H9 (cell line): ENCODE measurements around the gene MYF6. TPM values are rescaled to one million over a fixed set of nuclear protein-coding genes. Genes with fewer than 3 reads are reported as not detected.

Experiments used
- DNase-seq: peaks from one replicate; pipeline ENCODE4 v3.0.0-alpha.2; 2017
- H2AFZ ChIP-seq: one replicate; pipeline ENCODE4 v1.6.1; 2013; ENCODE audit warnings: mild to moderate bottlenecking, low read length, control low read depth, moderate library complexity
- H2AK5ac ChIP-seq: 2 replicates; pipeline ENCODE4 v1.6.1; 2013; ENCODE audit warnings: low read length, control low read depth, mixed read lengths; ENCODE audit not compliant: insufficient read length
- H2BK120ac ChIP-seq: one replicate; pipeline ENCODE4 v1.6.1; 2013; ENCODE audit warnings: low read depth, mild to moderate bottlenecking, low read length, control low read depth, inconsistent platforms; ENCODE audit not compliant: poor library complexity, severe bottlenecking
- H2BK12ac ChIP-seq: 2 replicates; pipeline ENCODE4 v1.6.1; 2013; ENCODE audit warnings: low read length, control low read depth, mixed read lengths, low read depth; ENCODE audit not compliant: insufficient read length
- H2BK15ac ChIP-seq: 2 replicates; pipeline ENCODE4 v1.6.1; 2013; ENCODE audit warnings: low read depth, low read length, control low read depth
- H2BK20ac ChIP-seq: one replicate; pipeline ENCODE4 v1.6.1; 2013; ENCODE audit warnings: low read depth, mild to moderate bottlenecking, low read length, control low read depth, inconsistent platforms; ENCODE audit not compliant: poor library complexity, severe bottlenecking
- H2BK5ac ChIP-seq: 2 replicates; pipeline ENCODE4 v1.6.1; 2013; ENCODE audit warnings: low read length, control low read depth, mixed read lengths; ENCODE audit not compliant: insufficient read length
- H3K14ac ChIP-seq: 2 replicates; pipeline ENCODE4 v1.6.1; 2013; ENCODE audit warnings: low read length, control low read depth; ENCODE audit not compliant: insufficient read depth
- H3K18ac ChIP-seq: 2 replicates; pipeline ENCODE4 v1.6.1; 2013; ENCODE audit warnings: low read depth, mild to moderate bottlenecking, mixed read lengths, low read length, control low read depth; ENCODE audit not compliant: insufficient read length
- H3K23ac ChIP-seq: 2 replicates; pipeline ENCODE4 v1.6.1; 2013; ENCODE audit warnings: low read length, control low read depth, mixed read lengths, low read depth; ENCODE audit not compliant: insufficient read length
- H3K23me2 ChIP-seq: 2 replicates; pipeline ENCODE4 v1.6.1; 2013; ENCODE audit warnings: low read depth, mild to moderate bottlenecking, mixed read lengths, low read length, control low read depth; ENCODE audit not compliant: insufficient read length, poor library complexity, severe bottlenecking
- H3K27ac ChIP-seq: 2 replicates; pipeline ENCODE4 v1.5.1; 2013; ENCODE audit warnings: low read length, control low read depth, mixed read lengths, low read depth; ENCODE audit not compliant: insufficient read length
- H3K27me3 ChIP-seq: 2 replicates; pipeline ENCODE4 v1.6.1; 2013; ENCODE audit warnings: low read length, control low read depth, inconsistent platforms; ENCODE audit not compliant: insufficient read depth
- H3K4ac ChIP-seq: 2 replicates; pipeline ENCODE4 v1.6.1; 2013; ENCODE audit warnings: low read depth, mild to moderate bottlenecking, control low read depth, inconsistent platforms, low read length, moderate library complexity
- H3K4me1 ChIP-seq: 2 replicates; pipeline ENCODE4 v1.6.1; 2013; ENCODE audit warnings: low read length, control low read depth, inconsistent platforms; ENCODE audit not compliant: insufficient read depth
- H3K4me2 ChIP-seq: 2 replicates; pipeline ENCODE4 v1.6.1; 2013; ENCODE audit warnings: low read length, control low read depth, mixed read lengths; ENCODE audit not compliant: insufficient read length, insufficient read depth
- H3K56ac ChIP-seq: 2 replicates; pipeline ENCODE4 v1.6.1; 2013; ENCODE audit warnings: low read depth, mild to moderate bottlenecking, mixed read lengths, low read length, control low read depth; ENCODE audit not compliant: insufficient read length
- H3K79me1 ChIP-seq: 2 replicates; pipeline ENCODE4 v1.6.1; 2013; ENCODE audit warnings: low read depth, mild to moderate bottlenecking, moderate library complexity, low read length, control low read depth, inconsistent platforms; ENCODE audit not compliant: insufficient read depth, poor library complexity, severe bottlenecking
- H3K79me2 ChIP-seq: 2 replicates; pipeline ENCODE4 v1.6.1; 2013; ENCODE audit warnings: low read length, control low read depth, inconsistent platforms; ENCODE audit not compliant: insufficient read depth
- H3K9ac ChIP-seq: 2 replicates; pipeline ENCODE4 v1.6.1; 2013; ENCODE audit warnings: low read length, control low read depth, mixed read lengths; ENCODE audit not compliant: insufficient read length; ENCODE audit errors: extremely low read depth
- H3K9me3 ChIP-seq: one replicate; pipeline ENCODE4 v1.6.1; 2013; ENCODE audit warnings: low read depth, low read length, inconsistent platforms; ENCODE audit not compliant: control insufficient read depth
- H3T11ph ChIP-seq: one replicate; pipeline ENCODE4 v1.6.1; 2013; ENCODE audit warnings: mild to moderate bottlenecking, low read length, control low read depth, inconsistent platforms
- H4K20me1 ChIP-seq: one replicate; pipeline ENCODE4 v1.6.1; 2013; ENCODE audit not compliant: control insufficient read depth, insufficient read length, insufficient read depth
- H4K5ac ChIP-seq: 2 replicates; pipeline ENCODE4 v1.6.1; 2013; ENCODE audit warnings: low read depth, mild to moderate bottlenecking, mixed read lengths, low read length, control low read depth; ENCODE audit not compliant: insufficient read length
- H4K8ac ChIP-seq: replicated peaks from 2 replicates; pipeline ENCODE4 v1.6.1; 2013; ENCODE audit warnings: low read length, control low read depth, mixed read lengths, low read depth; ENCODE audit not compliant: insufficient read length
- H4K91ac ChIP-seq: 2 replicates; pipeline ENCODE4 v1.6.1; 2013; ENCODE audit warnings: low read depth, mild to moderate bottlenecking, moderate library complexity, mixed read lengths, low read length, control low read depth; ENCODE audit not compliant: insufficient read length
- H3K27ac Mint-ChIP-seq, 3 experiments: 2 replicates in 2 of 3; 3 replicates in 1 of 3; pipeline ENCODE4 v1.8.0; 2020 to 2021; ENCODE audit warnings: mixed read lengths in 3 of 3, mild to moderate bottlenecking in 1 of 3, moderate library complexity in 1 of 3
- H3K27me3 Mint-ChIP-seq: 2 replicates; pipeline ENCODE4 v1.8.0; 2021; ENCODE audit warnings: low read depth, mild to moderate bottlenecking, moderate library complexity, mixed read lengths
- H3K36me3 Mint-ChIP-seq, 3 experiments: 2 replicates in 2 of 3; 3 replicates in 1 of 3; pipeline ENCODE4 v1.8.0; 2020 to 2021; ENCODE audit warnings: low read depth in 3 of 3, mixed read lengths in 3 of 3; ENCODE audit not compliant: insufficient read depth in 1 of 3
- H3K4me1 Mint-ChIP-seq, 2 experiments: 2 replicates each; pipeline ENCODE4 v1.8.0; 2020; ENCODE audit warnings: mixed read lengths in 2 of 2
- H3K4me3 Mint-ChIP-seq, 2 experiments: 2 replicates in 1 of 2; 3 replicates in 1 of 2; pipeline ENCODE4 v1.8.0; 2020 to 2021; ENCODE audit warnings: mild to moderate bottlenecking in 2 of 2, mixed read lengths in 2 of 2, moderate library complexity in 1 of 2
- H3K9me3 Mint-ChIP-seq, 2 experiments: 2 replicates in 1 of 2; 3 replicates in 1 of 2; pipeline ENCODE4 v1.8.0; 2020; ENCODE audit warnings: mild to moderate bottlenecking in 2 of 2, mixed read lengths in 2 of 2, moderate library complexity in 1 of 2
- CTCF ChIP-seq: fragments of 200-600 bp; sonication (generic); conservative IDR thresholded peaks from 3 replicates; pipeline ENCODE4 v1.8.0; 2021; ENCODE audit warnings: antibody characterized with exemption, mild to moderate bottlenecking
- WGBS: extraction: QIAGEN DNeasy Blood & Tissue Kit; methylation state at CpG from one replicate; pipeline ENCODE4 v1.1.7; 2013; ENCODE audit warnings: missing lambda C conversion rate, low lambda C conversion rate, mixed read lengths; ENCODE audit not compliant: insufficient read length; ENCODE audit errors: extremely low coverage; 5-methylcytosine and 5-hydroxymethylcytosine counted together
- total RNA-seq: library from RNA; stranded (reverse); gene quantifications from 2 replicates; pipeline ENCODE4 v1.2.1, GENCODE V29; 2021

MYF6 gene
- total RNA-seq, 1 experiment from 2014 or later: not detected

- Histone ChIP-seq H4K91ac (no peak overlapping the region), H2AK5ac (no peak overlapping the region), H3K4me2 (no peak overlapping the region), H2BK15ac (no peak overlapping the region), H3K14ac (no peak overlapping the region), H3T11ph (no peak overlapping the region), H4K5ac (no peak overlapping the region), H4K8ac (no peak overlapping the region), H2AFZ (no peak overlapping the region), H2BK12ac (no peak overlapping the region), H2BK20ac (no peak overlapping the region), H3K23ac (no peak overlapping the region), H3K18ac (no peak overlapping the region), H3K79me1 (no peaks in the 10 kb centered on the region), H3K27me3 (no peaks in the 10 kb centered on the region), H3K27ac (no peak overlapping the region), H3K9ac (no peak overlapping the region), H3K4ac (no peak overlapping the region), H3K4me1 (peaks cover 3% of the 10 kb centered on the region; the same call in 1 of the 2 replicates), H2BK120ac (no peak overlapping the region), H3K56ac (no peak overlapping the region), H2BK5ac (no peak overlapping the region), H4K20me1 (no peaks in the 10 kb centered on the region), H3K9me3 (no peaks in the 10 kb centered on the region), H3K23me2 (no peaks in the 10 kb centered on the region), H3K79me2 (no peaks in the 10 kb centered on the region)
- Mint-ChIP-seq H3K4me3 (no peak overlapping the region), H3K27ac (no peak overlapping the region), H3K9me3 (no peaks in the 10 kb centered on the region; a peak in 1 of 5 replicates), H3K27me3 (no peaks in the 10 kb centered on the region), H3K36me3 (no peaks in the 10 kb centered on the region), H3K4me1 (peaks cover 19 to 33% of the 10 kb centered on the region in 2 experiments)
- TF ChIP-seq CTCF: no peak
- no peak for DNase-seq
- no CpG with 5 or more reads among the region's 2 CpGs for WGBS
These were observed 26.1 kb upstream of the MYF6 start for GRCh38 chr12:80681287-80681686.
